Left lobe of liver (tissue), 2 donors: Measurements from ENCODE around the gene TMIE. TPM values are rescaled to one million over a fixed set of nuclear protein-coding genes. Genes with fewer than 3 reads are reported as not detected.

Experiments
- ATAC-seq: fragments of 200-7000 bp; cut with Tn5 transposase; one replicate; pipeline ENCODE4 v1.9.1; 2020; ENCODE audit warnings: mild to moderate bottlenecking, moderate library complexity
- DNase-seq: peaks from one replicate; pipeline ENCODE4 v3.0.0-alpha.2; 2020; ENCODE audit warnings: low spot score
- total RNA-seq: library from RNA; stranded (reverse); gene quantifications from one replicate; pipeline ENCODE4 v1.2.1, GENCODE V29; 2021
- donor health status: DM: no; HTN: no; CAD: no; lungs with moderate emphysema.
- donor health status: DM: no; HTN: yes; CAD: no.

The TMIE gene
- total RNA-seq, 1 donor from 2014 or later, result 0.33 TPM

- DNase-seq, result no peak
- no peak for ATAC-seq
Observed at GRCh38 chr3:46756642-46757041, 55.5 kb downstream of the TMIE start.

- DNase-seq (no peak), ATAC-seq (no peak)
Observed at GRCh38 chr3:46759239-46760167, 58.3 kb downstream of the TMIE start.

Other genes starting within 250 kb of the TMIE start
- 1.7 TPM for gene LTF, start 236.5 kb upstream of the TMIE start, total RNA-seq
- gene RTP3, start 203.4 kb upstream of the TMIE start, total RNA-seq, result 28.6 TPM
- 7.4 TPM for gene LRRC2, start 135.1 kb upstream of the TMIE start, total RNA-seq
- gene FAM240A, start 88.9 kb upstream of the TMIE start, total RNA-seq, result not detected
- 24.2 TPM for gene ALS2CL, start 7.7 kb upstream of the TMIE start, total RNA-seq
- gene PRSS50, start 16.5 kb downstream of the TMIE start, total RNA-seq, result 0.13 TPM
- gene MYL3, start 162.1 kb downstream of the TMIE start, total RNA-seq, result 1.4 TPM
- gene PTH1R, start 176.3 kb downstream of the TMIE start, total RNA-seq, result 24.6 TPM